RWPE1 (cell line): Measurements from ENCODE around the gene MARK3.
A peak's percentile ranks its signal among the peaks of the same experiment; 100 is the strongest.

Experiments
- CTCF ChIA-PET: fragments of 350-600 bp; sonication (Branson Sonifier 250); formaldehyde crosslinking; extraction: SDS; loops from one replicate; lab custom pipeline; 2021; lab: Yijun Ruan, JAX
- POLR2A ChIA-PET: fragments of 400-600 bp; formaldehyde crosslinking; extraction: SDS; loops from one replicate; lab custom pipeline; 2020; ENCODE audit warnings: antibody characterized with exemption; ENCODE audit not compliant: low non-redundant PET; lab: Yijun Ruan, JAX
- DNase-seq: peaks from one replicate; pipeline ENCODE4 v3.0.0; 2012; ENCODE audit warnings: low spot score
- H3K27ac ChIP-seq: fragments of 450-650 bp; 2 replicates; pipeline ENCODE4 v1.5.1; 2017
- TF ChIP-seq, protein P1 (sequence below): fragments of 450-650 bp; conservative IDR thresholded peaks from 2 replicates; pipeline ENCODE4 v1.5.1; 2017; ENCODE audit warnings: low read depth, mild to moderate bottlenecking

Gene MARK3

GRCh38 chr14:103488071-103488470, 102.9 kb downstream of the MARK3 start:
- TF ChIP-seq, protein P1, sequence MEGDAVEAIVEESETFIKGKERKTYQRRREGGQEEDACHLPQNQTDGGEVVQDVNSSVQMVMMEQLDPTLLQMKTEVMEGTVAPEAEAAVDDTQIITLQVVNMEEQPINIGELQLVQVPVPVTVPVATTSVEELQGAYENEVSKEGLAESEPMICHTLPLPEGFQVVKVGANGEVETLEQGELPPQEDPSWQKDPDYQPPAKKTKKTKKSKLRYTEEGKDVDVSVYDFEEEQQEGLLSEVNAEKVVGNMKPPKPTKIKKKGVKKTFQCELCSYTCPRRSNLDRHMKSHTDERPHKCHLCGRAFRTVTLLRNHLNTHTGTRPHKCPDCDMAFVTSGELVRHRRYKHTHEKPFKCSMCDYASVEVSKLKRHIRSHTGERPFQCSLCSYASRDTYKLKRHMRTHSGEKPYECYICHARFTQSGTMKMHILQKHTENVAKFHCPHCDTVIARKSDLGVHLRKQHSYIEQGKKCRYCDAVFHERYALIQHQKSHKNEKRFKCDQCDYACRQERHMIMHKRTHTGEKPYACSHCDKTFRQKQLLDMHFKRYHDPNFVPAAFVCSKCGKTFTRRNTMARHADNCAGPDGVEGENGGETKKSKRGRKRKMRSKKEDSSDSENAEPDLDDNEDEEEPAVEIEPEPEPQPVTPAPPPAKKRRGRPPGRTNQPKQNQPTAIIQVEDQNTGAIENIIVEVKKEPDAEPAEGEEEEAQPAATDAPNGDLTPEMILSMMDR: no peak
- ChIA-PET POLR2A (no interaction called here), CTCF (no interaction called here)
- H3K27ac ChIP-seq: no peak overlapping the region
- DNase-seq: no peak

GRCh38 chr14:103488960-103489359, 103.7 kb downstream of the MARK3 start:
- POLR2A ChIA-PET: no interaction called here

GRCh38 chr14:103489621-103490020, 104.4 kb downstream of the MARK3 start:
- no peak for DNase-seq
- ChIA-PET CTCF (no interaction called here), POLR2A (no interaction called here)
- TF ChIP-seq, protein P1: no peak
- H3K27ac ChIP-seq: no peak overlapping the region

More at GRCh38 chr14:103488960-103489359, 103.7 kb downstream of the MARK3 start:
- TF ChIP-seq, protein P1: no peak
- CTCF ChIA-PET: no interaction called here
- DNase-seq: no peak
- H3K27ac ChIP-seq: no peak overlapping the region

- no peak overlapping the region for H3K27ac ChIP-seq
- no peak for DNase-seq
- CTCF ChIA-PET: no interaction called here
- POLR2A ChIA-PET: no interaction called here
- TF ChIP-seq, protein P1: no peak
Observed at GRCh38 chr14:103491691-103492090, 106.5 kb downstream of the MARK3 start.

DNA sequence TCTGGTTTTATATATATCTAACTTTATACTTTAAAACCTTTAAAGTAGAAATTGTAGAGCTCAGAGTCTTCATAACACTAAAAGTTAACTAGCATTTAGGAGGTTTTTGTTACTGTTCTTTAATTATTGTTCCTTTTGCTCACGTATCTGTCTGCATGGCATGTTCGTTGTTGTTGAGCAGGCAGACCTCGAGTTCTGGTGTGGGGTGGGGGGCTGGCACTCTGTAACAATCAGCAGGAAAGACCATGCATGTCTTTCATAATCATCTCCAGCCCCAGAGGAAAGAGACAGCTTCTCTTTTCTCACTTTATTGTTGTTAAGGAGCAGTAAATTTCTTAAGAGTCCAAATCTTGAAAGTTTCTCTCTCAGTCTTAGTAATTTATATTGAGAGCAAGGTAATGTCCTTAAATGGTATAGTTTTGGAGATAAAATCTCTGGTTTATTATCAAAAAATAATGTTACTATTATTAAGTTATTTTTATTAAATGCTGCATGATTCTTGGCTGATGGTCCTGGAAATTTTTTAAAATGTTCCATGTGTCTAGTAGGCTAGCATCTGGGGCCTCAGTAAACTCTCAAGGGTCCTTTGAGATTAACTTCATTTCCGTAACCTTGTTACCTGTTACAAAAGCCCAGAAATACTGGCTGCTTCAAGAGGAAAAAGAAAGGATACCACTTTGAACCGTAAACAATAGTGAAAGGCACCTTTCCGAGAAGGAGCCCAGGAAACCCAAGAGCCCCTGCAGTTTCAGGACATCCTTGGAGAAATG, 107.1 kb downstream of the MARK3 start:
- no peak overlapping the region for H3K27ac ChIP-seq
- CTCF ChIA-PET: no interaction called here
- DNase-seq: no peak
- TF ChIP-seq, protein P1: no peak
- POLR2A ChIA-PET: no interaction called here

GRCh38 chr14:103495854-103496253, 110.6 kb downstream of the MARK3 start:
- ChIA-PET POLR2A (no interaction called here), CTCF (no interaction called here)
- H3K27ac ChIP-seq: peak overlapping the region; percentile 56
- DNase-seq: no peak
- TF ChIP-seq, protein P1: no peak
